Gastrocnemius medialis (tissue), 4 donors: ENCODE measurements around the gene SMYD5. TPM values are rescaled to one million over a fixed set of nuclear protein-coding genes. Genes with fewer than 3 reads are reported as not detected.
A peak's percentile ranks its signal among the peaks of the same experiment; 100 is the strongest.

Experiments
- ATAC-seq, 2 donors: fragments of 150-250 bp; one replicate each; pipeline ENCODE4 v1.9.1; 2016
- DNase-seq, 2 donors: peaks; one replicate each; pipeline ENCODE4 v3.0.0-alpha.2; 2019
- H3K27ac ChIP-seq, 4 donors: fragments of 200-600 bp; sonication (generic); 1 replicate in 1 of 4; 2 replicates in 3 of 4; pipeline ENCODE4 v1.5.1; 2016 to 2018; ENCODE audit warnings: mild to moderate bottlenecking in 2 of 4, moderate library complexity in 1 of 4
- H3K27me3 ChIP-seq, 3 donors: fragments of 200-600 bp; sonication (generic) in 2 of 3; 1 replicate in 1 of 3; 2 replicates in 2 of 3; pipeline versions ENCODE4 v1.5.1 to v1.6.0; 2016 to 2019; ENCODE audit warnings: mild to moderate bottlenecking in 1 of 3, moderate library complexity in 1 of 3
- H3K36me3 ChIP-seq, 2 donors: fragments of 200-600 bp; sonication (generic) in 1 of 2; one replicate each; pipeline ENCODE4 v1.5.1; 2017 to 2018
- H3K4me1 ChIP-seq, 2 donors: fragments of 200-600 bp; sonication (generic) in 1 of 2; one replicate each; pipeline ENCODE4 v1.5.1; 2016 to 2017; ENCODE audit warnings: mild to moderate bottlenecking in 2 of 2
- H3K4me3 ChIP-seq, 4 donors: fragments of 200-600 bp; sonication (generic) in 3 of 4; 1 replicate in 1 of 4; 2 replicates in 3 of 4; pipeline ENCODE4 v1.5.1; 2016 to 2019; ENCODE audit warnings: mild to moderate bottlenecking in 2 of 4
- H3K9me3 ChIP-seq, 3 donors: fragments of 200-600 bp; sonication (generic) in 2 of 3; 1 replicate in 1 of 3; 2 replicates in 2 of 3; pipeline ENCODE4 v1.5.1; 2016 to 2019
- POLR2A ChIP-seq, 2 donors: fragments of 450-650 bp; IDR thresholded peaks; one replicate each; pipeline ENCODE4 v1.6.1; 2017; ENCODE audit warnings: antibody characterized with exemption in 2 of 2, mild to moderate bottlenecking in 2 of 2, moderate library complexity in 2 of 2
- in situ Hi-C, 4 donors: fragments of 200-750 bp; cut with MboI; loops; one replicate each; pipeline versions ENCODE4 v1.15.0 to v1.8.0; 2017; ENCODE audit warnings: low sequenced_read_pairs in 4 of 4
- intact Hi-C: fragments of 100-400 bp; cut with DNase I; formaldehyde crosslinking; loops from one replicate; pipeline ENCODE4 v1.15.1; 2023; ENCODE audit warnings: low total_unique reads
- total RNA-seq, 4 donors: library from RNA; depleted of rRNA; stranded (reverse); fragments of >200 nt; gene quantifications; one replicate each; pipeline versions ENCODE4 v1.1.0 to v1.2.3, GENCODE V29; 2016
- TF ChIP-seq, protein P1 (sequence below), 5 experiments: fragments of 450-650 bp in 3 of 5; fragments of 200-600 bp in 2 of 5; sonication (generic) in 2 of 5; IDR thresholded peaks in 4 of 5; conservative IDR thresholded peaks in 1 of 5; 1 replicate in 4 of 5; 2 replicates in 1 of 5; pipeline ENCODE4 v1.5.1; 2016 to 2019; ENCODE audit warnings: antibody characterized with exemption in 5 of 5, mild to moderate bottlenecking in 3 of 5, moderate library complexity in 3 of 5

Gene SMYD5
- total RNA-seq, 4 donors from 2014 or later = 9.8 to 17.7 (median 13.7) TPM

DNA sequence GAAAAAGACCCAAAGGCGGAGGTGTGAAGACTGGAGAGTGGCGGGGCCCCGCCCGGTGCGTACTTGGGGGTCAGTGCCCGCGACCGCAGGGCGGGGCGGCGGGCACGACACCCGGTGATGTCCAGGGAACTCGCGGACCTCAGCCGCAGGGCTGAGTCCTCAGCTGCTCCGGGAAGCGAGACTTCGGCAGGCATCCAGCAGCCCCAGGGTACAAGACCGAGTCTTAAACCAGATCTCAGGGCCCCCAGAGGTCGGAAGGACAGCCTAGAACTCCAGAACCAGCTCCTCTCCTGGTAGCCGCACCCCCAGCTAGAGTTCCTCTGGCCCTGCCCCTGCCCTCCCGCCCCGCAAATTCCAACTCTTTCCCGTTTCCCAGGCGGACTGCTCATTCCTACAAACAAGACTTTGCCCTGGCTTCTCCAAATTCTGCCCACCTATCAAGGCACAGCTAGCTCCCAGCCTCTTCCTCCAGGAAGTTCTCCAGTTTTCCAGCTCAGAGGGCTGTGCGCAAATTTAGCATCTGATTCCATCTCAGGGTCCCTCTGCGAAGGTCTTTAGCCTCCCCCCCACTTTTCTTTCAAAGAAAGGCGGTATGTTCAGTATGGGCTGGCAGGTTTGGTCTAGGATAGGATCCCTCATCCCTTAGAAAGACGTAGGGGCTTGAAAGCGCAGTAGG lies 37.7 kb upstream of the SMYD5 start:
- in situ Hi-C loops = no loop called here
- Histone ChIP-seq H3K27ac (peak overlapping the region; percentile 62 to 81 (median 74)), H3K9me3 (no peaks in the 10 kb centered on the region), H3K4me1 (peaks cover 0 to 18% of the 10 kb centered on the region in 2 donors), H3K27me3 (peaks cover 18 to 29% (median 26%) of the 10 kb centered on the region in 3 donors), H3K4me3 (peak overlapping the region; percentile 52 to 87 (median 65)), H3K36me3 (no peaks in the 10 kb centered on the region)
- intact Hi-C loops = loop anchor here (2.0 to 5.0 kb wide), 4 partner anchors 14 to 289 kb away; partner anchors contain the start of genes SFXN5 and SPR
- DNase-seq (no peak), ATAC-seq (no peak)
- no peak for TF ChIP-seq POLR2A (IDR thresholded peaks at IDR 0.05)
- TF ChIP-seq, protein P1, sequence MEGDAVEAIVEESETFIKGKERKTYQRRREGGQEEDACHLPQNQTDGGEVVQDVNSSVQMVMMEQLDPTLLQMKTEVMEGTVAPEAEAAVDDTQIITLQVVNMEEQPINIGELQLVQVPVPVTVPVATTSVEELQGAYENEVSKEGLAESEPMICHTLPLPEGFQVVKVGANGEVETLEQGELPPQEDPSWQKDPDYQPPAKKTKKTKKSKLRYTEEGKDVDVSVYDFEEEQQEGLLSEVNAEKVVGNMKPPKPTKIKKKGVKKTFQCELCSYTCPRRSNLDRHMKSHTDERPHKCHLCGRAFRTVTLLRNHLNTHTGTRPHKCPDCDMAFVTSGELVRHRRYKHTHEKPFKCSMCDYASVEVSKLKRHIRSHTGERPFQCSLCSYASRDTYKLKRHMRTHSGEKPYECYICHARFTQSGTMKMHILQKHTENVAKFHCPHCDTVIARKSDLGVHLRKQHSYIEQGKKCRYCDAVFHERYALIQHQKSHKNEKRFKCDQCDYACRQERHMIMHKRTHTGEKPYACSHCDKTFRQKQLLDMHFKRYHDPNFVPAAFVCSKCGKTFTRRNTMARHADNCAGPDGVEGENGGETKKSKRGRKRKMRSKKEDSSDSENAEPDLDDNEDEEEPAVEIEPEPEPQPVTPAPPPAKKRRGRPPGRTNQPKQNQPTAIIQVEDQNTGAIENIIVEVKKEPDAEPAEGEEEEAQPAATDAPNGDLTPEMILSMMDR (IDR thresholded peaks at IDR 0.05 in 4 of 5, conservative IDR thresholded peaks at IDR 0.05 in 1 of 5) = no peak

- Histone ChIP-seq H3K9me3 (no peaks in the 10 kb centered on the region), H3K27me3 (peaks cover 18 to 29% (median 26%) of the 10 kb centered on the region in 3 donors), H3K4me3 (peak overlapping the region; percentile 52 to 87 (median 65)), H3K27ac (peak overlapping the region; percentile 62 to 81 (median 74)), H3K36me3 (no peaks in the 10 kb centered on the region), H3K4me1 (peaks cover 0 to 18% of the 10 kb centered on the region in 2 donors)
- intact Hi-C loops (loop anchor here (1.0 to 5.0 kb wide), 7 partner anchors 14 to 290 kb away; partner anchors contain the start of genes SFXN5 and SPR), in situ Hi-C loops (no loop called here)
- DNase-seq (peak; percentile 69 to 77), ATAC-seq (peak; percentile 90 to 93)
- peak; percentile 15 to 25 for TF ChIP-seq POLR2A (IDR thresholded peaks at IDR 0.05)
- TF ChIP-seq, protein P1 (IDR thresholded peaks at IDR 0.05 in 4 of 5, conservative IDR thresholded peaks at IDR 0.05 in 1 of 5) = peak; percentile 93 to 99 (median 96)
Measured at GRCh38 chr2:73176881-73177644, 37.0 kb upstream of the SMYD5 start.

DNA sequence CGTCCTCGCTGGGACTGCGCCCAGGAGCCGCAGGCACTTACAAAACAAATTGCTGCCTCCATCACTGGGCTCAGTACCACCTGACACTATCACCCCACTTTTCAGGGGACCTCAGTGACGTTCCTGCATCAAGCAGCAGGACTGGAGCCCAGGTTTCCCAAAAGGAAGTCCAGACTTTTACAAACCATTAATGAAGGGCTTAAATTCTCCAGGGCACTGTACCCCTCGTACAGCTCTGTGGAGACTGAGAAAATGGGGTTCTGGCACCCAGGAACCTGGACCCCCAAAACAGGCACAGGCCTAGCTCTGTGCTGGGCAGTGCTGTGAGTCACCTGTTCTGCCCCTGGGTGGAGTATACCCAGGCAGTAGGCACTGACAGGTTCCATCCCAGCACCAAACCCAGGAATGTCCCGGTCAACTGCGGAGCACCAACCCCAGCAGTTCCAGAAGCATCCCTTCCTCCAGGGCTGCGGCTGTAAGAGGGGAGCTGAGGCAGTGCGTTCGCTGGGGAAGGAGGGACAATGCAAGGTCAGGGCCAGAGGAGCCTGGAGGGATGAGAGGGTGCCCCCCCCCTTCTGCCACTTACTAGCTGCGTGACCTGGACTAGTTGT lies 36.3 kb upstream of the SMYD5 start:
- ATAC-seq (no peak), DNase-seq (no peak)
- no peaks in the 10 kb centered on the region for H3K9me3 ChIP-seq
- intact Hi-C loops (loop anchor here (1.0 to 5.0 kb wide), 7 partner anchors 15 to 290 kb away; partner anchors contain the start of genes SFXN5 and SPR), in situ Hi-C loops (no loop called here)
- peaks cover 0 to 18% of the 10 kb centered on the region in 2 donors for H3K4me1 ChIP-seq
- H3K27ac ChIP-seq = no peak overlapping the region
- no peaks in the 10 kb centered on the region for H3K36me3 ChIP-seq
- TF ChIP-seq POLR2A (IDR thresholded peaks at IDR 0.05) = no peak
- TF ChIP-seq, protein P1 (IDR thresholded peaks at IDR 0.05 in 4 of 5, conservative IDR thresholded peaks at IDR 0.05 in 1 of 5) = no peak
- H3K27me3 ChIP-seq = peaks cover 18 to 29% (median 26%) of the 10 kb centered on the region in 3 donors
- H3K4me3 ChIP-seq = peak overlapping the region in 3 of 4 donors; percentile 63 to 87 (median 67)

DNA sequence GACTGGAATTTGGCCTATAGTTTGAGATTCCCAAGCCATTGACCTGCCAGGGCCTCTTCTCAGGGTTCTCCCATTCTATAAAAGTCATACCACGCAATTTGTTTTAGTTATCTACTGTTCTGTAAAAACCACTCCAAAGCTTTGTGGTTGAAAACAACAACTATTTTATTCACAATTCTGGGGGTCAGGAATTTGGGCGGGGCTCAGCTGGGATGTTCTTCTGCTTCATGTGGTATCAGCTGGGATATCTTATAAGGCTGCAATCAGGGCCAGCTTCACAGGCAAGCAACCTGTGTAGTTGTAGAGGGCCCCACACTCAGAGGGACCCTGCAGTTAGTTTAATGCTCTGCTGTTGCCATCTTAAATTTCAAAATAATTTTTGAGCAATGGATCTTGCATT lies 28.1 kb upstream of the SMYD5 start:
- no peaks in the 10 kb centered on the region for H3K4me1 ChIP-seq
- no peaks in the 10 kb centered on the region for H3K27me3 ChIP-seq
- in situ Hi-C loops (no loop called here), intact Hi-C loops (no loop called here)
- no peak overlapping the region for H3K27ac ChIP-seq
- ATAC-seq (no peak), DNase-seq (no peak)
- no peaks in the 10 kb centered on the region for H3K9me3 ChIP-seq
- no peak for TF ChIP-seq POLR2A (IDR thresholded peaks at IDR 0.05)
- TF ChIP-seq, protein P1 (IDR thresholded peaks at IDR 0.05 in 4 of 5, conservative IDR thresholded peaks at IDR 0.05 in 1 of 5) = no peak
- no peak overlapping the region for H3K4me3 ChIP-seq
- no peaks in the 10 kb centered on the region for H3K36me3 ChIP-seq
